ENCODE results near the gene POLN.

POLN gene

GRCh38 chr4:2082118-2082517 is 159.8 kb downstream of the POLN start:
- no peak overlapping the region for H3K4me3 ChIP-seq (ENCODE audit: low read depth, low read length)
- TF ChIP-seq CTCF (IDR thresholded peaks at IDR 0.05; ENCODE audit: insufficient read depth, low read depth, low read length, missing control alignments) = no peak
- no peak for DNase-seq (ENCODE audit: low read depth)

- no peak overlapping the region for H3K4me3 ChIP-seq (ENCODE audit: low read depth, low read length)
- no peak for TF ChIP-seq CTCF (IDR thresholded peaks at IDR 0.05; ENCODE audit: insufficient read depth, low read depth, low read length, missing control alignments)
- DNase-seq (ENCODE audit: low read depth) = no peak
These were observed 160.4 kb downstream of the POLN start for GRCh38 chr4:2081540-2081939.

- no peak for DNase-seq (ENCODE audit: low read depth)
- no peak for TF ChIP-seq CTCF (IDR thresholded peaks at IDR 0.05; ENCODE audit: insufficient read depth, low read depth, low read length, missing control alignments)
- no peak overlapping the region for H3K4me3 ChIP-seq (ENCODE audit: low read depth, low read length)
These were observed 161.3 kb downstream of the POLN start for GRCh38 chr4:2080429-2081300.

GRCh38 chr4:2079926-2080325 is 162.0 kb downstream of the POLN start:
- no peak for DNase-seq (ENCODE audit: low read depth)
- no peak overlapping the region for H3K4me3 ChIP-seq (ENCODE audit: low read depth, low read length)
- no peak for TF ChIP-seq CTCF (IDR thresholded peaks at IDR 0.05; ENCODE audit: insufficient read depth, low read depth, low read length, missing control alignments)

GRCh38 chr4:2079006-2079405 is 162.9 kb downstream of the POLN start:
- TF ChIP-seq CTCF (IDR thresholded peaks at IDR 0.05; ENCODE audit: insufficient read depth, low read depth, low read length, missing control alignments) = no peak
- DNase-seq (ENCODE audit: low read depth) = no peak
- no peak overlapping the region for H3K4me3 ChIP-seq (ENCODE audit: low read depth, low read length)

GRCh38 chr4:2078584-2078983 is 163.3 kb downstream of the POLN start:
- TF ChIP-seq CTCF (IDR thresholded peaks at IDR 0.05; ENCODE audit: insufficient read depth, low read depth, low read length, missing control alignments) = no peak
- H3K4me3 ChIP-seq (ENCODE audit: low read depth, low read length) = no peak overlapping the region
- no peak for DNase-seq (ENCODE audit: low read depth)

All from GM12865 (cell line).